HG02938 (cell line): ENCODE measurements around the gene IRF4.

Experiments
- ATAC-seq: cut with Tn5 transposase; IDR thresholded peaks from one replicate; pipeline ENCODE4 v1.9.1; 2021; ENCODE audit warnings: mild to moderate bottlenecking, moderate library complexity; ENCODE audit not compliant: unreplicated experiment

IRF4 gene

GRCh38 chr6:379410-380181, 12.0 kb upstream of the IRF4 start:
- ATAC-seq: peak; percentile 43

DNA sequence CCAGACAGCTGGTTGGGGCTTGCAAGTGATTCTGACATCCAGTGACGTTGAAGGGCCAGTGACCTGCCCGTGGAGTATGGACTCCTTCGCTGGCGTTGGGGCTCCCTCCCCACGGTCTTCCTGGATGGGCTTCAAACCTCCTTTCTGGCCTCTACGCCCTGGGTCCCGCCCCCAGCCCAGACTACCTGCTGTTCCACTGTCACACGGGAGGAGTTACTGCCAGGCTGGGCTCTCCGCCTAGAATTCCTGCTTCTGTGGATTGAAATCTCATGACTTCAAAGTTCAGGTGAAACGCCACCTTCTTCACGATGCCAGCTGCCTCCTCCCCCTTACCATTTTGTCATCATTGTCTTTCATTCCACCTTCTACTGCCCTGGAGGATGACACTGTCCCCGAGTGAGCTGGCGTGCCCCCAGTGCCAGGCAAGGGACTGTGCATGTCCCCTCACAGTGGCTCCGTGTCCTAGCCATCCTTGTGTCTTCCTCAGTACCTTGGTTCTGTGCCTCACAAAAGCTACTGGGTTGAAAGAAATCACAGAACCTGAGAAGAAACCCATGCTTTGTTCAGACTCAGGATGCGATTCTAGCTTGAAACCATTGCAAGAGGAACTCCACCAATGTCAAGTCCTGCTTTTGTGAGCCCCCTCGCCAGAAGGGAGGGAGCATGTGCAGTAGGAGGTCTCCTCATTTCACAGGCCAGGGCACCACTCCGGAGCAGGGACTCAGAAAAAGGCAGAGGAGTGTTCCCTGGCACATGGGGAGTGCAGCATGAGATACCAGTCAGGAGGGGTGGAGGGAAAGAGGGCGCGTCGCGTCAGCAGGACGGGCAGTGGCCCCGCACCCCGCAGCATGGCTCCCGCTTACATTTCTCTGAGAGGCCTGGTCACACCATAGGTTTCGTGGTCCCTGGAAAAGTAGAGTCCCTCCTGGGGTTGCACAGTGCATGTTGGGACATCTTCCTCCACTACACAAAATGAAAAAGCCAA, 11.0 kb upstream of the IRF4 start:
- no peak for ATAC-seq

DNA sequence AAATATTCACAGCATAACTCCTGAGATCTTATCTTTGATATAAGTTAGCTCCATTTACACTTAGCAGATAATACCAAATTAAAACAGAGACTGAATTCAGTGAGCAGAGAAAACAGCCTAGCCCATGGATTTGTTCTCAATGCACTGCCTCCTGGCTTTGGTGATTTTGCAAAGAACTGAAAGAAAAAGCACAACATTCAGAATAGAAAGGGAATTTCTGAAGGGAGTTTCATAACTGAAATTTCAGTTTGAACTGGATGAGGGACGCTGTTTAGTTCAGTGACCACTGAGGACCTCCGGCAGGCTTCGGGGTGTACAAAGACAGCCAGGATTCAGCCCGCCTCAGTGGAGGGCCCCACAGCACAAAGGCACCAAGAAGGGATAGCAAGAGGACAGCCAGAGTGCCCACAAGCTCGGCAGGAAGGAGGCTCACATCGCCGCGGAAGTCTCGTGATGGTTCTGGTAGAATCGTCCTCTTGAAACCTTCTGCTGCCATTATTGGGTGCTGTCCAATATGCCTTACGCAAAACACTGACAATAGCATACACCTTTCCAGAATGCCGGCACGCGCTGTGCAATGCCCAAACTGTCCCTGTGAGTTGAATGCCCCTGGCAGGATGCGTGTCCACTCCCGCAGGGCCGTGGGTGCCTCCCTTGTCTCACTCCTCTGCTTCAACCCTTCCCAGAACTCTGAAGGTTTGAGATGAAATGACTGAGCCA, 9.7 kb upstream of the IRF4 start:
- ATAC-seq: no peak

DNA sequence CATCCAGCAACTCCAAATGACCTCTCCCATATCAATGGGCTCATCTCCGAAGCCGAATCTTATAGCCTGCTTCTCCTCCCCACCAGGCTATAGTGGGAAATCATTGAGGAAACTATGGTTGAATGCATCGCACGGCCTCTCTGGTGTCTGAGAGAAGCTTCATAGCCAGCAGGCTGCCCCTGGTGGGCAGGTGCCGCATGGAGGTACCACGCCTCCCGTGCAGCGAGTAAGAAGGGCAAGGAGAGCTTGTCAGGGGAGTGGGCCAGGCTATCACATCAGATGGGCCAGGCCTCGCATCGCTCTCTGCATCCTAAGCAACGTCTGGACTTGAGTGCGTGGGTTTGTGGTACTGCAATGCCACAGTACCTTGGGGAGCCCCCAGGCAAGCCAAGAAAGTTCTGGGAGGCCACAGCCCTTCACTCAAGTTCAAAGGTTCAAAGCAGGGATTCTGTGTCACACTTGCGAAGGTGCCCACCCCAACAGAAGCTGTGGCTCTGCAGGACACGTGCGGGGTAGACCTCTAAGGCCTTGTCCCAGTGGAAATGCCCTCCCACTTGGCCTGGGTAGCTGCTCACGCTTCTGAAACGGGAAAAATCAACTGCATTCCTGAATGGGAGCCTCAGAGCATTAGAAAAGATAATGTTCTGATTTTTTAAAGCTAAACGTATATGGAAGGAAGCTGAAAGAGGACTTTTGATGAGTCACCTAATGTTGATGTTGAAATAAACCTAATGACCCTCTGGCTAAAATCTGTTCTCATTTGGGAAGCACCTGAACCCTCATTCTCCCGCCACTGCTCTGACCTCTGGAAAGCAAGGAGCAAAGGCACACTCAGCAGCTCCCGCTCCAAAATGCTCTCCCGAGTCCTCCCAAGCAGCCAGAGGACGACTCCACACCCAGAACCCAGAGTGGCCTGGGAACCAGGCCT, 8.4 kb upstream of the IRF4 start:
- no peak for ATAC-seq

DNA sequence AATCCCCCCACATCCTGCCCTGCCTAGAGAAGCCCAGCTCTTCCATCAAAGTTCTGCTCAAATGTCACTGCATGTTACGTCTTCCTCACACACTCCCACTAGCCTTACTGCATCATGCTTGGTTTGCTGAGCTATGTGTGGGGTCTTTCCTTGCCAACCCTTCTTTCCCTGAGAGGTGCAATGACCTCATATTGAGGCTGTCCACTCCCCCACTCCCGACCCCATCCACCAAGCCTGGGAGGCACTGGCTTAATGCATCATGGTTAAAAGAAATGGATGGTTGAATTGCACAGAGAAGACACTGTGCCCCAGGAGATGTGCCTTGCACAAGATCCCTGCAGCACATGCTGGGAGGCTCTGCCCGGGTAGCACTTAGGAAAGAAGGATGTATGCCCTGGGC, 7.7 kb upstream of the IRF4 start:
- ATAC-seq: no peak

GRCh38 chr6:384898-385297, 6.7 kb upstream of the IRF4 start:
- no peak for ATAC-seq

- ATAC-seq: no peak
Observed at GRCh38 chr6:385614-386013, 5.9 kb upstream of the IRF4 start.

DNA sequence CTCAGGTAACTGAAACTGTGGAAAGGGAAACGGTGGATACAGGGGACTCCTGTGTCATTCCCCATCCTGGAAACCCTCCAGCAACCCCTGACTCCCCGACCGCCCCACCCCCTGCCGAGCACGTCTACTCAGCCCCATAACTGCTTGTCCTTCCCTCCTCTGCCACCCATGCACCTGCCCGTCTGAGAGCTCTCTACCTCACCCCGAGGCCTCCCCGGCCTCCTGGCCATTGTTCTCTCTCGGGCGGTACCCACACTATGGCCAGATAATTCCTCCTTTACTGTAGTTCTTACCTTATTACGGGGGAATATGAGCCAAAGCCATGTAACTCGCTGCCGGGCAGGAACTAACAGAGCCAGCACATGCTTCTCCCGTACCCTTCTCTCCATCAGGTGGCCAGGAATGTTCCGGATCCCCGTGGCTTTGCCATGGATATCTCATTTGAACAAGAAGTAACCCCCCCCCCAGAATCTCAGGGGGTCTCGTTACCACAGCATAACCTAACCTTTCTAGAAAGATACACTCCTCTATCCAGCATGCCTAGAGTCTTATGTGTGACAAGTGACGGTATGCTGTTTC, 4.8 kb upstream of the IRF4 start:
- no peak for ATAC-seq

DNA sequence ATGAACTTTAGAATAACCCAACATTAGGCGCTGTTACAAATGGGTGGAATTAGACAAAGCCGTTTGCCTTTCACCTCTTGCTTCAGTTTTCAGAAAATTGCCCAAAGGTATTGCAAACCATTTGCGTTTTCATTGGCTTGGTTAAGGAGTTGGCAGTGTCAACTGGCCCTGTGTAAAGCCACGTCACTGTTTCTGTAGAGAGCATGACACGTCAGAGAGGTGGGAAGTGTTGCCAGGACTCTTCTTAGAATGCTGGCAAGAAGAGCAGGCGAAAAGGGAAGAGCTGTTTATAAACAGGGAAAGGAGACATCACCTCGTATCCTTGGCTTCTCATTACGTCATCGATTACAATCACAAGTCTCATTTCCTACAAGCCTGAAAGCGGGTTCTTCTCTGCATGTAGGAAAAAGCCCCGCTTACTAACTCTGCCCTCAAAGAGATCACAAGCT, 4.2 kb upstream of the IRF4 start:
- ATAC-seq: no peak

DNA sequence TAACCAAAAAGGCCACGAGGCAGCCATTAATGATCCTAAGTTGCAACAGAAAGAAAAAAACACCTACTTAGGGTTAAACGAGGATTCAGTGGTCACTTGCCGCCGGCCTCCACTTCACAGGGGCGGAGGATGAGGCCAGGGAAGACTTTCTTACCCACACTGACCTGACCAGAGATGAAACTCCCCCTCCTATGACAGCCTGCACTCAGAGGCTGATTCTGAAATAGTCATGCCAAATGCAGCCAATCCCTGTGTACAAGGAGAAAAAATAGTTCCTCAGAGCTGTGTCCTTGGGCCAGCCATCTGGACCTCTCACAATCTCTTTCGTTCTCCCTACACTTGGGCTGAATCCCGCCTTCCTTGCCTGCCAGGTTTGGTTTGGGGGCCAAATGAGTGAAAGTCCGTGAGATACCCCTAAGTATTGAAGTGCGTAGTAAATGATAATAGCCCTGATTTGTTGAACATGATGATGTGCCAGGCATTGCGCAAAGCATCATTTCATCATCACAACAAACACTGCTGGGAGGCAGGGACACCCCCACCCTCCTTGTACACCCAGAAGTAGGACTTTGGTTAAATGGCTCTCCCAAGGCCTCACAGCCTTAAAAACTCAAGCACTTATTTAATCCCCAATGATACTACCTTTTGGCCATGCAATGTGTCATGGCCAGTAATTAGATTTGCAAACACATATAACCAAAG, 3.2 kb upstream of the IRF4 start:
- no peak for ATAC-seq

DNA sequence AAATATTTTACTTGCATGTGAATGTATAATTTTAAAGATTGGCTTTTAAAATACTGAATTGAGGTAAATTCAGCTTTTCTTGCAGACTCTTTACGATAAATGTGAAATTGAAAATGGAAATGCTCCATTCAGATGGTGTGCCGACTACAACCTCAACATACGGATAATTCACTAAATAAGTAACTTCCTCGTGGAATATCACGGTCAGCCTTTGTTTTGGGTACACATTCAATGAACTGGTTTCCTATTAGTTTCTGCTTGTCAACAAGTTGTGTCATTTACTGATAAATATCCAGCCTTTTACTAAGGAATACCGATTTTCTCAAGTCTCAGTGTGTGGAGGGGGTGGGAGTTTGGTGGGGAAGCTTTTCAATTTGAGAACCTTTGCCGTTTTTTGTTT, 2.4 kb upstream of the IRF4 start:
- ATAC-seq: no peak

- peak; percentile 47 for ATAC-seq
Observed at GRCh38 chr6:389622-390021, 1.9 kb upstream of the IRF4 start.

DNA sequence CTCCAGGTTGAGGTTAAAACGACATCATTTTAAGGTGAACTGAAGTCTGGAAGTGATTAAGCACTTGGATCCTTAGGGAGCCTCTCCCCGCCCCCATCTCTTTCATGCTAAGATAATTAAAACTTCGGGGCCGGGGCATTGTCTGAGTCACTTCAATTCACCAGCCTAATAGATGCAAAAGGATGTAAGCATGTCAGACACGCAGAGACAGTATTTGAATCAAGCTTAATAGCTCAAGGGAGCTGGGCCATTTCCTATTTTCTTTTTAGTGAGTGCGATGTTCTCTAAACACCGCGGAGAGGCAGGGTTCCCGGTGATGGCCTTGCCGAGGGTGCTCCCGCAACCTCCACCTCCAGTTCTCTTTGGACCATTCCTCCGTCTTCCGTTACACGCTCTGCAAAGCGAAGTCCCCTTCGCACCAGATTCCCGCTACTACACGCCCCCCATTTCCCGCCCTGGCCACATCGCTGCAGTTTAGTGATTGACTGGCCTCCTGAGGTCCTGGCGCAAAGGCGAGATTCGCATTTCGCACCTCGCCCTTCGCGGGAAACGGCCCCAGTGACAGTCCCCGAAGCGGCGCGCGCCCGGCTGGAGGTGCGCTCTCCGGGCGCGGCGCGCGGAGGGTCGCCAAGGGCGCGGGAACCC, 516 bp upstream of the IRF4 start:
- ATAC-seq: peak; percentile 8

GRCh38 chr6:392441-393390, 1.2 kb downstream of the IRF4 start:
- no peak for ATAC-seq

GRCh38 chr6:393391-394221, 2.1 kb downstream of the IRF4 start:
- ATAC-seq: no peak

- ATAC-seq: no peak
Observed at GRCh38 chr6:394641-395289, 3.2 kb downstream of the IRF4 start.
